ENCODE measurements around the gene ARHGAP33.

Gene ARHGAP33

GRCh38 chr19:35773020-35773806, 2.2 kb upstream of the ARHGAP33 start:
- H3K9me3 ChIP-seq (ENCODE audit: insufficient read depth, low read length) = no peaks in the 10 kb centered on the region
- H3K27me3 ChIP-seq (ENCODE audit: low read depth, low read length) = no peaks in the 10 kb centered on the region
- no peaks in the 10 kb centered on the region for H4K20me1 ChIP-seq (ENCODE audit: insufficient read depth, low read length)
- no peak overlapping the region for H3K27ac ChIP-seq (ENCODE audit: low read length)
- no peaks in the 10 kb centered on the region for H3K79me2 ChIP-seq (ENCODE audit: low read length)
- H2AFZ ChIP-seq (ENCODE audit: low read depth, low read length) = no peak overlapping the region
- H3K36me3 ChIP-seq (replicated peaks; ENCODE audit: low read depth, low read length) = peaks cover 3% of the 10 kb centered on the region
- H3K4me3 ChIP-seq (ENCODE audit: low read length) = no peak overlapping the region
- H3K9ac ChIP-seq (ENCODE audit: low read length) = no peak overlapping the region
- TF ChIP-seq EZH2phosphoT487 (IDR thresholded peaks at IDR 0.05; ENCODE audit: low read depth) = no peak
- TF ChIP-seq, protein P1, sequence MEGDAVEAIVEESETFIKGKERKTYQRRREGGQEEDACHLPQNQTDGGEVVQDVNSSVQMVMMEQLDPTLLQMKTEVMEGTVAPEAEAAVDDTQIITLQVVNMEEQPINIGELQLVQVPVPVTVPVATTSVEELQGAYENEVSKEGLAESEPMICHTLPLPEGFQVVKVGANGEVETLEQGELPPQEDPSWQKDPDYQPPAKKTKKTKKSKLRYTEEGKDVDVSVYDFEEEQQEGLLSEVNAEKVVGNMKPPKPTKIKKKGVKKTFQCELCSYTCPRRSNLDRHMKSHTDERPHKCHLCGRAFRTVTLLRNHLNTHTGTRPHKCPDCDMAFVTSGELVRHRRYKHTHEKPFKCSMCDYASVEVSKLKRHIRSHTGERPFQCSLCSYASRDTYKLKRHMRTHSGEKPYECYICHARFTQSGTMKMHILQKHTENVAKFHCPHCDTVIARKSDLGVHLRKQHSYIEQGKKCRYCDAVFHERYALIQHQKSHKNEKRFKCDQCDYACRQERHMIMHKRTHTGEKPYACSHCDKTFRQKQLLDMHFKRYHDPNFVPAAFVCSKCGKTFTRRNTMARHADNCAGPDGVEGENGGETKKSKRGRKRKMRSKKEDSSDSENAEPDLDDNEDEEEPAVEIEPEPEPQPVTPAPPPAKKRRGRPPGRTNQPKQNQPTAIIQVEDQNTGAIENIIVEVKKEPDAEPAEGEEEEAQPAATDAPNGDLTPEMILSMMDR (IDR thresholded peaks at IDR 0.05; ENCODE audit: low read depth, low read length) = no peak
- H3K4me2 ChIP-seq (ENCODE audit: low read length) = no peak overlapping the region
- peaks cover 10% of the 10 kb centered on the region for H3K4me1 ChIP-seq (ENCODE audit: low read length)

DNA sequence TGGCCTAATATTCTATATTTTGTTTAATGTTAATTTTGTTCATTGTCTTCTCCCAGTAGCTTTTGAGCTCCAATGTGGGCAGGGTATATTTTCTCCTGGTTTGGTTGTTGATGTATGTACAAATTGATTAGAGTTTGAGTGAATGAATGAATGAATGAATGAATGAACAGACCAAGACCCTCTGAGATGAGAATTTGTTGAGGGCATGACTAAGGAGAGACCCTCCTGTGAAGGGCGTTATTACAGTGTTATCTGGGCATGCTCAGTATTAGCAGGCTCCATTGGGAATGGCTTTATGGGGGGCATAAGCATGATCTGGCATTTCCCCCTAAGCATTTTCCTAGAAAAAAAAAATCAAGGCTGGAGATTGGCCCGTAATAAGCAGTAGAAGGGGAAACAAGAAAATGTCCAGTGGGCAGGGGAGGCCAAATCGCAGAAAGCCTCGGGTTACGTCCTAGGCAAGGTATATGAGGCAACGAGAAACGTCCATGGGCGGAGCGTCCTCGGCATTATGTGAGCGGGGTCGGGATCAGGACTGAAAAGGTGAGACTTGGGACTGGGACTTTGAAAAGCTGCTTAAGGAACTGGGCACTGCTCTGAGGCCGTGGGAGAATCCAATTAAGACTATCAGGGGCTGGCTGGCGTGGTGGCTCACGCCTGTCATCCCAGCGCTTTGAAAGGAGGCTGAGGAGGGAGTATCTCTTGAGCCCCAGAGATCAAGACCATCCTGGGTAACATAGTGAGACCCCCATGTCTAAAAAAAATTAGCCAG, 904 bp upstream of the ARHGAP33 start:
- peak overlapping the region; percentile 79 for H3K4me3 ChIP-seq (ENCODE audit: low read length)
- no peak overlapping the region for H3K9ac ChIP-seq (ENCODE audit: low read length)
- peak overlapping the region; percentile 76 for H3K4me2 ChIP-seq (ENCODE audit: low read length)
- no peaks in the 10 kb centered on the region for H3K36me3 ChIP-seq (replicated peaks; ENCODE audit: low read depth, low read length)
- no peaks in the 10 kb centered on the region for H3K27me3 ChIP-seq (ENCODE audit: low read depth, low read length)
- H3K9me3 ChIP-seq (ENCODE audit: insufficient read depth, low read length) = no peaks in the 10 kb centered on the region
- H3K79me2 ChIP-seq (ENCODE audit: low read length) = no peaks in the 10 kb centered on the region
- H3K27ac ChIP-seq (ENCODE audit: low read length) = no peak overlapping the region
- no peaks in the 10 kb centered on the region for H4K20me1 ChIP-seq (ENCODE audit: insufficient read depth, low read length)
- TF ChIP-seq, protein P1 (IDR thresholded peaks at IDR 0.05; ENCODE audit: low read depth, low read length) = no peak
- no peak for TF ChIP-seq EZH2phosphoT487 (IDR thresholded peaks at IDR 0.05; ENCODE audit: low read depth)
- H2AFZ ChIP-seq (ENCODE audit: low read depth, low read length) = no peak overlapping the region
- H3K4me1 ChIP-seq (ENCODE audit: low read length) = peaks cover 17% of the 10 kb centered on the region

GRCh38 chr19:35775046-35775297, 392 bp upstream of the ARHGAP33 start:
- Histone ChIP-seq H3K4me2 (ENCODE audit: low read length) (peak overlapping the region; percentile 76), H3K9me3 (ENCODE audit: insufficient read depth, low read length) (no peaks in the 10 kb centered on the region), H3K27me3 (ENCODE audit: low read depth, low read length) (no peaks in the 10 kb centered on the region), H3K4me3 (ENCODE audit: low read length) (peak overlapping the region; percentile 79), H3K9ac (ENCODE audit: low read length) (no peak overlapping the region), H3K27ac (ENCODE audit: low read length) (no peak overlapping the region), H2AFZ (ENCODE audit: low read depth, low read length) (no peak overlapping the region), H3K36me3 (replicated peaks; ENCODE audit: low read depth, low read length) (no peaks in the 10 kb centered on the region), H4K20me1 (ENCODE audit: insufficient read depth, low read length) (no peaks in the 10 kb centered on the region), H3K79me2 (ENCODE audit: low read length) (no peaks in the 10 kb centered on the region), H3K4me1 (ENCODE audit: low read length) (peaks cover 22% of the 10 kb centered on the region)
- TF ChIP-seq EZH2phosphoT487 (IDR thresholded peaks at IDR 0.05; ENCODE audit: low read depth) = no peak
- TF ChIP-seq, protein P1 (IDR thresholded peaks at IDR 0.05; ENCODE audit: low read depth, low read length) = no peak

- peaks cover 23% of the 10 kb centered on the region for H3K4me1 ChIP-seq (ENCODE audit: low read length)
- peak overlapping the region; percentile 76 for H3K4me2 ChIP-seq (ENCODE audit: low read length)
- H3K36me3 ChIP-seq (replicated peaks; ENCODE audit: low read depth, low read length) = no peaks in the 10 kb centered on the region
- TF ChIP-seq EZH2phosphoT487 (IDR thresholded peaks at IDR 0.05; ENCODE audit: low read depth) = no peak
- TF ChIP-seq, protein P1 (IDR thresholded peaks at IDR 0.05; ENCODE audit: low read depth, low read length) = no peak
- no peak overlapping the region for H2AFZ ChIP-seq (ENCODE audit: low read depth, low read length)
- no peaks in the 10 kb centered on the region for H3K79me2 ChIP-seq (ENCODE audit: low read length)
- no peak overlapping the region for H3K27ac ChIP-seq (ENCODE audit: low read length)
- peak overlapping the region; percentile 79 for H3K4me3 ChIP-seq (ENCODE audit: low read length)
- no peaks in the 10 kb centered on the region for H3K9me3 ChIP-seq (ENCODE audit: insufficient read depth, low read length)
- H4K20me1 ChIP-seq (ENCODE audit: insufficient read depth, low read length) = no peaks in the 10 kb centered on the region
- H3K27me3 ChIP-seq (ENCODE audit: low read depth, low read length) = no peaks in the 10 kb centered on the region
- peak overlapping the region; percentile 60 for H3K9ac ChIP-seq (ENCODE audit: low read length)
These were observed 881 bp downstream of the ARHGAP33 start for GRCh38 chr19:35776102-35776788.

Measured in OCI-LY3 (cell line).